ENCODE data around the gene SUSD1. TPM values are rescaled to one million over a fixed set of nuclear protein-coding genes. Genes with fewer than 3 reads are reported as not detected.

The SUSD1 gene
- total RNA-seq, 2 experiments from 2014 or later: 0.32 TPM; not detected in 1

GRCh38 chr9:112041199-112041535 lies 133.9 kb downstream of the SUSD1 start:
- TF ChIP-seq EZH2phosphoT487 (IDR thresholded peaks at IDR 0.05; ENCODE audit: borderline replicate concordance, low read depth, low read length): no peak
- no peak for TF ChIP-seq CTCF (conservative IDR thresholded peaks at IDR 0.05; ENCODE audit: low read length)
- Histone ChIP-seq H2AFZ (ENCODE audit: low read length) (no peak overlapping the region), H3K36me3 (ENCODE audit: insufficient read depth, low read length) (no peaks in the 10 kb centered on the region), H3K4me2 (ENCODE audit: low read length) (no peak overlapping the region), H4K20me1 (ENCODE audit: insufficient read depth, low read length) (no peaks in the 10 kb centered on the region), H3K4me3 (ENCODE audit: low read depth, low read length, poor library complexity, severe bottlenecking) (no peak overlapping the region), H3K9me2 (ENCODE audit: insufficient read depth, low read length) (no peaks in the 10 kb centered on the region), H3K27ac (ENCODE audit: low read depth, low read length, poor library complexity, severe bottlenecking) (no peak overlapping the region), H3K79me2 (ENCODE audit: insufficient read depth, low read depth, low read length) (no peaks in the 10 kb centered on the region), H3K9me3 (ENCODE audit: low read length) (no peaks in the 10 kb centered on the region), H3K4me1 (ENCODE audit: insufficient read depth, low read length, poor library complexity, severe bottlenecking) (peaks cover 8% of the 10 kb centered on the region)
- POLR2A ChIA-PET: interaction anchor here (0.8 kb wide), 1 partner anchor 21 kb away, joined by 3 read pairs; no protein-coding TSS in a partner anchor
- intact Hi-C loops (cut with micrococcal nuclease; ENCODE audit: unreplicated experiment): no loop called here
- no peak for DNase-seq (ENCODE audit: low spot score)
- CTCF ChIA-PET (ENCODE audit: unreplicated experiment): no interaction called here
- no TSS peak for BruUV-seq (replicated peaks)

GRCh38 chr9:112038017-112038408 lies 137.1 kb downstream of the SUSD1 start:
- BruUV-seq (replicated peaks): no TSS peak

More at GRCh38 chr9:112038017-112038408, 137.1 kb downstream of the SUSD1 start:
- TF ChIP-seq EZH2phosphoT487 (IDR thresholded peaks at IDR 0.05; ENCODE audit: borderline replicate concordance, low read depth, low read length) (no peak), CTCF (conservative IDR thresholded peaks at IDR 0.05; ENCODE audit: low read length) (no peak)
- Histone ChIP-seq H4K20me1 (ENCODE audit: insufficient read depth, low read length) (no peaks in the 10 kb centered on the region), H3K36me3 (ENCODE audit: insufficient read depth, low read length) (no peaks in the 10 kb centered on the region), H3K27ac (ENCODE audit: low read depth, low read length, poor library complexity, severe bottlenecking) (no peak overlapping the region), H3K9me2 (ENCODE audit: insufficient read depth, low read length) (no peaks in the 10 kb centered on the region), H3K9me3 (ENCODE audit: low read length) (no peaks in the 10 kb centered on the region), H3K4me2 (ENCODE audit: low read length) (no peak overlapping the region), H3K4me1 (ENCODE audit: insufficient read depth, low read length, poor library complexity, severe bottlenecking) (peaks cover 8% of the 10 kb centered on the region), H3K79me2 (ENCODE audit: insufficient read depth, low read depth, low read length) (no peaks in the 10 kb centered on the region), H3K4me3 (ENCODE audit: low read depth, low read length, poor library complexity, severe bottlenecking) (no peak overlapping the region), H2AFZ (ENCODE audit: low read length) (no peak overlapping the region)
- POLR2A ChIA-PET: interaction anchor here (1.0 to 1.4 kb wide), 2 partner anchors 8 to 15 kb away, joined by 3 to 4 read pairs; no protein-coding TSS in a partner anchor
- CTCF ChIA-PET (ENCODE audit: unreplicated experiment): no interaction called here
- no peak for DNase-seq (ENCODE audit: low spot score)
- intact Hi-C loops (cut with micrococcal nuclease; ENCODE audit: unreplicated experiment): no loop called here
